ENCODE measurements around the gene HIVEP2. TPM values are rescaled to one million over a fixed set of nuclear protein-coding genes. Genes with fewer than 3 reads are reported as not detected.

HIVEP2 gene
- total RNA-seq, 4 donors from 2014 or later: 17.2 to 49.4 (median 21.6) TPM

GRCh38 chr6:142896732-142897131, 48.2 kb downstream of the HIVEP2 start:
- no peak for DNase-seq (ENCODE audit: low spot score in 2 of 2)

GRCh38 chr6:142893088-142893487, 51.9 kb downstream of the HIVEP2 start:
- WGBS, 2 donors: 50 to 78% methylated on average over 4 of the region's 4 CpGs
- intact Hi-C loops (cut with DNase I; ENCODE audit: low total_unique reads): no loop called here

More at GRCh38 chr6:142896732-142897131, 48.2 kb downstream of the HIVEP2 start:
- intact Hi-C loops (cut with DNase I; ENCODE audit: low total_unique reads): no loop called here
- no peak overlapping the region for H3K4me3 ChIP-seq (ENCODE audit: low read depth, poor library complexity, severe bottlenecking)
- TF ChIP-seq POLR2A (IDR thresholded peaks at IDR 0.05) (no peak), CTCF (IDR thresholded peaks at IDR 0.05) (no peak)

GRCh38 chr6:142892254-142893021, 52.5 kb downstream of the HIVEP2 start:
- H3K4me3 ChIP-seq (ENCODE audit: low read depth, poor library complexity, severe bottlenecking): no peak overlapping the region
- intact Hi-C loops (cut with DNase I; ENCODE audit: low total_unique reads): no loop called here
- no peak for DNase-seq (ENCODE audit: low spot score in 2 of 2)
- TF ChIP-seq CTCF (IDR thresholded peaks at IDR 0.05): no peak
- TF ChIP-seq POLR2A (IDR thresholded peaks at IDR 0.05): no peak
- 95% methylated on average over 10 of the region's 10 CpGs for WGBS, 2 donors

More at GRCh38 chr6:142893088-142893487, 51.9 kb downstream of the HIVEP2 start:
- H3K4me3 ChIP-seq (ENCODE audit: low read depth, poor library complexity, severe bottlenecking): no peak overlapping the region
- DNase-seq (ENCODE audit: low spot score in 2 of 2): no peak
- no peak for TF ChIP-seq POLR2A (IDR thresholded peaks at IDR 0.05)

DNA sequence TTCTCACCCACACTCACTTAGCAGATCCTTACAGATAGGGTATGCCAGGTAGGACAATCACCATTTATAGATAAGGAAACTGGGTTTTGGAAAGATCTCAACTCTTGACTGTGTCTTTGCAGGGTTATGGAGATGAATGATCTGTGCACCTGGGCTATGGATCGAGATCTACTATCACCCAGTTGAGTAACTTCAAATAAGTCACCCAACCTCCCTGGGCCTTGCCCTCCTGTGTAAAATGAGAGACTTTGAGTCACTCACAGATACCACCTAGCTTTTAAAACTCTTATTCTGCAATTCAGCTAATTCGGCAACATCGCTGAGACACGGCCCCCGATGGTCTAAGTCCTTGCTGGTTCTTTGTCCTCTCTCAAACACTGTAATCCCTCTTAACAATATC, 53.5 kb downstream of the HIVEP2 start:
- WGBS, 2 donors: 92% methylated on average over 5 of the region's 5 CpGs
- no peak for DNase-seq (ENCODE audit: low spot score in 2 of 2)
- no peak overlapping the region for H3K4me3 ChIP-seq (ENCODE audit: low read depth, poor library complexity, severe bottlenecking)
- intact Hi-C loops (cut with DNase I; ENCODE audit: low total_unique reads): no loop called here
- TF ChIP-seq CTCF (IDR thresholded peaks at IDR 0.05) (no peak), POLR2A (IDR thresholded peaks at IDR 0.05) (no peak)

DNA sequence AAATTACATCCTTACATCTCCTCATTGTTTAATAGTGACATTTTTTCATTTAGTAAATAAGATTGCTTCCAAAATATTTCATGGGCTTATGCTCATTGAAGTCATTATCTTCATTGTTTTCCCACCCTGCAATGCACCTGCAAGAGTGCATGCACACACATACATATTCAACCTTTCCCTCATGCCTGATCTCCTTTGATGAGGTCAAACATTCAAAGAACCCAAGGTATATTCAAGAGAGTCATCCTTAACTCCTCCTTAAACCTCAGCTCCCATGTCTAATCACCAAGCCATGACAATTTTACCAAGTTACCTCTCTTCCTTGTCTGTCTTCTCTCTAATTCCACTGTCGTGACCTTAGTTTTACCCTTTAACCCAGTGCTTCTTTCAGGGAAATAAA, 56.5 kb downstream of the HIVEP2 start:
- TF ChIP-seq CTCF (IDR thresholded peaks at IDR 0.05): no peak
- TF ChIP-seq POLR2A (IDR thresholded peaks at IDR 0.05): no peak
- WGBS, 2 donors: 96% methylated on average over 1 of the region's 1 CpG
- intact Hi-C loops (cut with DNase I; ENCODE audit: low total_unique reads): no loop called here
- H3K4me3 ChIP-seq (ENCODE audit: low read depth, poor library complexity, severe bottlenecking): no peak overlapping the region
- DNase-seq (ENCODE audit: low spot score in 2 of 2): no peak

GRCh38 chr6:142887517-142887916, 57.5 kb downstream of the HIVEP2 start:
- no peak for DNase-seq (ENCODE audit: low spot score in 2 of 2)
- WGBS, 2 donors: 86 to 89% methylated on average over 3 of the region's 3 CpGs
- no peak for TF ChIP-seq POLR2A (IDR thresholded peaks at IDR 0.05)
- TF ChIP-seq CTCF (IDR thresholded peaks at IDR 0.05): no peak
- intact Hi-C loops (cut with DNase I; ENCODE audit: low total_unique reads): no loop called here
- no peak overlapping the region for H3K4me3 ChIP-seq (ENCODE audit: low read depth, poor library complexity, severe bottlenecking)

Data from lower leg skin (tissue), 4 donors.